Calu3 (cell line): Measurements from ENCODE around the gene SPTBN1. TPM values are rescaled to one million over a fixed set of nuclear protein-coding genes. Genes with fewer than 3 reads are reported as not detected.
"Not testable (repeated sequence)": the region's sequence is repeated elsewhere in the genome, so short reads cannot be mapped to it uniquely, and the experiment has no call there.

Experiments used
- BruUV-seq: library from RNA; stranded (reverse); fragments of 400-500 nt; replicated peaks from 2 replicates; lab custom pipeline; 2021; lab: Mats Ljungman, UMichigan
- CTCF ChIA-PET: fragments of 300-600 bp; sonication (Branson Sonifier 250); formaldehyde crosslinking; loops from one replicate; lab custom pipeline; 2022; ENCODE audit warnings: antibody characterized with exemption; lab: Charles Lee
- DNase-seq: peaks from one replicate; pipeline ENCODE4 v3.0.0; 2022
- H3K27ac Mint-ChIP-seq: one replicate; pipeline ENCODE4 v1.8.0; 2022; ENCODE audit warnings: mixed read lengths; ENCODE audit not compliant: unreplicated experiment
- H3K27me3 Mint-ChIP-seq: one replicate; pipeline ENCODE4 v1.8.0; 2022; ENCODE audit warnings: mixed read lengths; ENCODE audit not compliant: unreplicated experiment
- H3K36me3 Mint-ChIP-seq: one replicate; pipeline ENCODE4 v1.8.0; 2022; ENCODE audit warnings: mild to moderate bottlenecking, moderate library complexity, mixed read lengths; ENCODE audit not compliant: insufficient read depth, unreplicated experiment
- H3K4me1 Mint-ChIP-seq: one replicate; pipeline ENCODE4 v1.8.0; 2022; ENCODE audit warnings: mild to moderate bottlenecking, low read depth, mixed read lengths; ENCODE audit not compliant: unreplicated experiment
- H3K4me3 Mint-ChIP-seq: one replicate; pipeline ENCODE4 v1.8.0; 2022; ENCODE audit warnings: mild to moderate bottlenecking, low read depth, moderate library complexity, mixed read lengths; ENCODE audit not compliant: unreplicated experiment
- H3K9me3 Mint-ChIP-seq: one replicate; pipeline ENCODE4 v1.8.0; 2022; ENCODE audit warnings: low read depth, mixed read lengths; ENCODE audit not compliant: unreplicated experiment
- intact Hi-C: fragments of 100-400 bp; cut with micrococcal nuclease; formaldehyde crosslinking; loops from one replicate; pipeline ENCODE4 v1.10.0; 2022; ENCODE audit not compliant: unreplicated experiment
- total RNA-seq: library from RNA; stranded (reverse); gene quantifications from 2 replicates; pipeline ENCODE4 v1.2.3, GENCODE V29; 2022
- TF ChIP-seq, protein P1 (sequence below): fragments of 200-600 bp; IDR thresholded peaks from one replicate; pipeline ENCODE4 v1.8.0; 2022; ENCODE audit warnings: antibody characterized with exemption; ENCODE audit not compliant: unreplicated experiment

The SPTBN1 gene
- total RNA-seq, 1 experiment from 2014 or later, result 611 TPM

- peaks cover 8% of the 10 kb centered on the region for H3K4me1 Mint-ChIP-seq
- TF ChIP-seq, protein P1, sequence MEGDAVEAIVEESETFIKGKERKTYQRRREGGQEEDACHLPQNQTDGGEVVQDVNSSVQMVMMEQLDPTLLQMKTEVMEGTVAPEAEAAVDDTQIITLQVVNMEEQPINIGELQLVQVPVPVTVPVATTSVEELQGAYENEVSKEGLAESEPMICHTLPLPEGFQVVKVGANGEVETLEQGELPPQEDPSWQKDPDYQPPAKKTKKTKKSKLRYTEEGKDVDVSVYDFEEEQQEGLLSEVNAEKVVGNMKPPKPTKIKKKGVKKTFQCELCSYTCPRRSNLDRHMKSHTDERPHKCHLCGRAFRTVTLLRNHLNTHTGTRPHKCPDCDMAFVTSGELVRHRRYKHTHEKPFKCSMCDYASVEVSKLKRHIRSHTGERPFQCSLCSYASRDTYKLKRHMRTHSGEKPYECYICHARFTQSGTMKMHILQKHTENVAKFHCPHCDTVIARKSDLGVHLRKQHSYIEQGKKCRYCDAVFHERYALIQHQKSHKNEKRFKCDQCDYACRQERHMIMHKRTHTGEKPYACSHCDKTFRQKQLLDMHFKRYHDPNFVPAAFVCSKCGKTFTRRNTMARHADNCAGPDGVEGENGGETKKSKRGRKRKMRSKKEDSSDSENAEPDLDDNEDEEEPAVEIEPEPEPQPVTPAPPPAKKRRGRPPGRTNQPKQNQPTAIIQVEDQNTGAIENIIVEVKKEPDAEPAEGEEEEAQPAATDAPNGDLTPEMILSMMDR, result no peak
- BruUV-seq, result no TSS peak
- no peak overlapping the region for H3K27ac Mint-ChIP-seq
- no peaks in the 10 kb centered on the region for H3K27me3 Mint-ChIP-seq
- CTCF ChIA-PET, result no interaction called here
- no peaks in the 10 kb centered on the region for H3K9me3 Mint-ChIP-seq
- intact Hi-C loops, result no loop called here
- DNase-seq, result no peak
- H3K36me3 Mint-ChIP-seq, result no peaks in the 10 kb centered on the region
- H3K4me3 Mint-ChIP-seq, result no peak overlapping the region
Observed at GRCh38 chr2:54508541-54508940, 52.4 kb downstream of the SPTBN1 start.

- H3K9me3 Mint-ChIP-seq, BruUV-seq, H3K36me3 Mint-ChIP-seq, CTCF ChIA-PET, H3K27me3 Mint-ChIP-seq, DNase-seq, H3K4me3 Mint-ChIP-seq, intact Hi-C loops, H3K4me1 Mint-ChIP-seq, H3K27ac Mint-ChIP-seq: not testable (repeated sequence)
Observed at GRCh38 chr2:54509043-54509442, 52.9 kb downstream of the SPTBN1 start.

DNA sequence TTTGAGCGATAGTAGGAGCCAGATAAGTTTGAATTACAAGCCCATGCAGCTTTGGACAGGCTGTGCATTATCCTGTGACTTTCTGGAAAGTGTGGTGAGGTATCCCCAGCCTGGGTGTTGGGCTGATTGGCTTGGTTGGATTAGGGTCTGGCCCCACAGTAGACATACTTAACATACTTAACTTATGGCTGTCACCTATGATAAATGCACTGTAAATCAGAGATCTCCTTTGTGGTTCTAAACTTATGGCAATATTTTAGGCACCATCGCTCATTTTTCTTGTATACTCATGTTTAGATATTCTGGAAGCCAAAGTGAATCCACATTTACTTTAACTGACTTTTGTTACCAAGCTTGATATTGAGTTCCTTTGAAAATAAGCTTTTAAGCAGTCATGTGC, 54.8 kb downstream of the SPTBN1 start:
- Mint-ChIP-seq H3K36me3 (no peaks in the 10 kb centered on the region), H3K27me3 (no peaks in the 10 kb centered on the region), H3K4me1 (no peaks in the 10 kb centered on the region), H3K9me3 (no peaks in the 10 kb centered on the region), H3K27ac (no peak overlapping the region), H3K4me3 (no peak overlapping the region)
- CTCF ChIA-PET, result no interaction called here
- TF ChIP-seq, protein P1, result no peak
- no peak for DNase-seq
- intact Hi-C loops, result loop anchor here (10.0 kb wide), 1 partner anchor 336 kb away; no protein-coding TSS in a partner anchor
- BruUV-seq, result no TSS peak

DNA sequence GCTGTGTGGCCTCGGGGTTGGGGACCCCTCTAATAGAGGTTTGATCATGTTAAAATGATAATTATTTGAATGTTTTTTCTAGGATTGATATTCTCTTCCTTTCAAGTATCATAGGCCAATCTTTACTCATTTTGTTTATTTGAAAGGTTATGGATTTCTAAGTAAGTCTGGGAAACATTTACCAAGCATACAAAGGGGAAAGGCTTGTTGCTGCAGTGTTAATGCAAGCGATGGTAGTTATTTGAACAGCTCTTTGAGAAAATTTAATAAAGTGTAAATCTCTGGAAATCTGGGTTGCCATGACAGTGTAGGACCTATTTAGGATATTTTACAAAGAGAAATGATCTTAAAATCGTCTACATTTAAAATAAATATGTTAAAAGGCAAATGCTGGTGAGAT, 56.1 kb downstream of the SPTBN1 start:
- Mint-ChIP-seq H3K27me3 (no peaks in the 10 kb centered on the region), H3K27ac (no peak overlapping the region), H3K36me3 (no peaks in the 10 kb centered on the region), H3K4me3 (no peak overlapping the region), H3K4me1 (no peaks in the 10 kb centered on the region), H3K9me3 (no peaks in the 10 kb centered on the region)
- TF ChIP-seq, protein P1, result no peak
- CTCF ChIA-PET, result no interaction called here
- DNase-seq, result no peak
- intact Hi-C loops, result loop anchor here (10.0 kb wide), 1 partner anchor 337 kb away; no protein-coding TSS in a partner anchor
- no TSS peak for BruUV-seq

DNA sequence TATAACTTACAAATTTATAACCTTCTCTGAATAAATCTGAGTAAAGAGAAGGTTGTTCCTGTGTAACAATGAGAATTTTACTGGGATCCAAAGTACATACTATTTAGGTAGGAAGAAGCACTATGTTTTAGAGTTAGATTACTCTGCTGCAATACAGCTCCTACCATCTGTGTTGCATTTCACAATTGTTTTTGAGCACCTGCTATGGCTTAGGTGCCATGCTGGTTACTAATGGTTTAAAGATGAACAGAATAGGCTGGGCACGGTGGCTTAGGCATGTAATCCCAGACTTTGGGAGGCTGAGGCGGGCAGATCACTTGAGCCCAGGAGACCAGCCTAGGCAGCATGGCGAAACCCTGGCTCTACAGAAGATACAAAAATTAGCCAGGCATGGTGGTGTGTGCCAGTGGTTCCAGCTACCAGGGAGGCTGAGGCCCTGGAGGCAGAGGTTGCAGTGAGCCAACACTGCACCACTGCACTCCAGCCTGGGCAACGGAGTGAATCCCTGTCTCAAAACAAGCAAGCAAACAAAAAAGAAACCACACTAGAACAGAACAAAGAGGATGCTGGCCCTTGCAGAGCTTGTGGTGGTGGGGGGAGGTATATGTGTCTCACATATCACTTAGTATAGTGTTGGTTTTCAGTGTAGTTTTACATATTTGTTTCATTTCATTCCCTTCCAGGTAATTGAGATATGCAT, 56.7 kb downstream of the SPTBN1 start:
- DNase-seq, result no peak
- TF ChIP-seq, protein P1, result no peak
- no TSS peak for BruUV-seq
- Mint-ChIP-seq H3K27ac (no peak overlapping the region), H3K4me3 (no peak overlapping the region), H3K27me3 (no peaks in the 10 kb centered on the region), H3K9me3 (no peaks in the 10 kb centered on the region), H3K4me1 (no peaks in the 10 kb centered on the region), H3K36me3 (no peaks in the 10 kb centered on the region)
- intact Hi-C loops, result loop anchor here (10.0 kb wide), 1 partner anchor 338 kb away; no protein-coding TSS in a partner anchor
- CTCF ChIA-PET, result no interaction called here
